ENCODE data around the gene PIK3C2G. TPM values are rescaled to one million over a fixed set of nuclear protein-coding genes. Genes with fewer than 3 reads are reported as not detected.
A peak's percentile ranks its signal among the peaks of the same experiment; 100 is the strongest.

Gene PIK3C2G
- total RNA-seq, 1 donor from 2014 or later, result 4.6 TPM

GRCh38 chr12:18302809-18303430, 41.6 kb downstream of the PIK3C2G start:
- no peak for DNase-seq (ENCODE audit: extremely low spot score, unreplicated experiment)
- peaks cover 10% of the 10 kb centered on the region for H3K36me3 Mint-ChIP-seq
- H3K9me3 Mint-ChIP-seq, result peaks cover 6% of the 10 kb centered on the region
- H3K27me3 Mint-ChIP-seq, result no peaks in the 10 kb centered on the region
- no peak for TF ChIP-seq CTCF (conservative IDR thresholded peaks at IDR 0.05)
- H3K4me1 Mint-ChIP-seq (ENCODE audit: unreplicated experiment), result no peaks in the 10 kb centered on the region
- H3K4me3 Mint-ChIP-seq, result no peak overlapping the region
- no peak overlapping the region for H3K27ac Mint-ChIP-seq

- H3K4me1 Mint-ChIP-seq (ENCODE audit: unreplicated experiment), result no peaks in the 10 kb centered on the region
- DNase-seq (ENCODE audit: extremely low spot score, unreplicated experiment), result no peak
- H3K4me3 Mint-ChIP-seq, result no peak overlapping the region
- H3K9me3 Mint-ChIP-seq, result peaks cover 6% of the 10 kb centered on the region
- no peak overlapping the region for H3K27ac Mint-ChIP-seq
- peaks cover 7% of the 10 kb centered on the region for H3K36me3 Mint-ChIP-seq
- H3K27me3 Mint-ChIP-seq, result no peaks in the 10 kb centered on the region
- no peak for TF ChIP-seq CTCF (conservative IDR thresholded peaks at IDR 0.05)
Measured at GRCh38 chr12:18304609-18305008, 43.3 kb downstream of the PIK3C2G start.

GRCh38 chr12:18306311-18306710, 45.0 kb downstream of the PIK3C2G start:
- no peak for TF ChIP-seq CTCF (conservative IDR thresholded peaks at IDR 0.05)
- H3K27me3 Mint-ChIP-seq, result no peaks in the 10 kb centered on the region
- no peak overlapping the region for H3K27ac Mint-ChIP-seq
- no peaks in the 10 kb centered on the region for H3K4me1 Mint-ChIP-seq (ENCODE audit: unreplicated experiment)
- DNase-seq (ENCODE audit: extremely low spot score, unreplicated experiment), result no peak
- no peaks in the 10 kb centered on the region for H3K9me3 Mint-ChIP-seq
- no peaks in the 10 kb centered on the region for H3K36me3 Mint-ChIP-seq
- H3K4me3 Mint-ChIP-seq, result no peak overlapping the region

- H3K27me3 Mint-ChIP-seq, result no peaks in the 10 kb centered on the region
- TF ChIP-seq CTCF (conservative IDR thresholded peaks at IDR 0.05), result no peak
- H3K36me3 Mint-ChIP-seq, result peaks cover 4% of the 10 kb centered on the region
- H3K4me1 Mint-ChIP-seq (ENCODE audit: unreplicated experiment), result no peaks in the 10 kb centered on the region
- no peak overlapping the region for H3K4me3 Mint-ChIP-seq
- no peaks in the 10 kb centered on the region for H3K9me3 Mint-ChIP-seq
- no peak overlapping the region for H3K27ac Mint-ChIP-seq
- DNase-seq (ENCODE audit: extremely low spot score, unreplicated experiment), result no peak
Measured at GRCh38 chr12:18313306-18313705, 52.0 kb downstream of the PIK3C2G start.

GRCh38 chr12:18320036-18320617, 58.8 kb downstream of the PIK3C2G start:
- no peaks in the 10 kb centered on the region for H3K9me3 Mint-ChIP-seq
- H3K36me3 Mint-ChIP-seq, result peaks cover 17% of the 10 kb centered on the region
- peak overlapping the region; percentile 4 for H3K27ac Mint-ChIP-seq
- no peak overlapping the region for H3K4me3 Mint-ChIP-seq
- no peaks in the 10 kb centered on the region for H3K4me1 Mint-ChIP-seq (ENCODE audit: unreplicated experiment)
- DNase-seq (ENCODE audit: extremely low spot score, unreplicated experiment), result no peak
- peak; percentile 77 for TF ChIP-seq CTCF (conservative IDR thresholded peaks at IDR 0.05)
- no peaks in the 10 kb centered on the region for H3K27me3 Mint-ChIP-seq
